ENCODE measurements around the gene COL23A1. TPM values are rescaled to one million over a fixed set of nuclear protein-coding genes. Genes with fewer than 3 reads are reported as not detected.

COL23A1 gene
- total and polyA plus RNA-seq, 2 experiments from 2014 or later, result 4.8 to 8.2 TPM

DNA sequence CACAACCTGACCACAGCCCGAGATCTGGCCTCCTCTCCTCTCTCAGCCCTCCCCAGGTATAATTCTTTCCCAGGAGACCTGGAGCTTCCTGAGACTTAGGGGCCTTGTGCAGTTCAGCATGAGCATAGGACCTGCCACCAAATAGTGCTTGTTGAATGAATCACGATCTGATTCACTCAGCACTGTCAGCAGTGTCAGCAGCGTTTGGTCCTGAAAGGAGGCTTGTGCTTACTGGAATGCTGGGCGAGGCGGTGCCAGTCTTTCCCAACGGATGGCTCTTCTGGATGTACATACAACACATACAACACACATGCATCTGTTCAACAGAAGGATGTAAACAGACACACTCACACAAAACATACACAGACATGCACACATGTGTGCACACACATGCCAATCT lies 173.3 kb downstream of the COL23A1 start:
- H4K20me1 ChIP-seq (replicated peaks; ENCODE audit: insufficient read depth), result no peaks in the 10 kb centered on the region
- no peaks in the 10 kb centered on the region; the same call in 1 of the 2 replicates for H3K79me2 ChIP-seq (replicated peaks; ENCODE audit: insufficient read depth)
- H3K4me2 ChIP-seq, result no peak overlapping the region
- H3K4me1 Mint-ChIP-seq, result peaks cover 51% of the 10 kb centered on the region
- H3K27ac Mint-ChIP-seq, result no peak overlapping the region
- ATAC-seq (no peak), DNase-seq (ENCODE audit: low spot score) (no peak)
- H3K9me3 Mint-ChIP-seq, result no peaks in the 10 kb centered on the region
- H3K36me3 Mint-ChIP-seq (ENCODE audit: low read depth), result no peaks in the 10 kb centered on the region
- no peaks in the 10 kb centered on the region for H3K36me3 ChIP-seq (ENCODE audit: insufficient read depth)
- no peaks in the 10 kb centered on the region for H3F3A ChIP-seq (replicated peaks; ENCODE audit: low read depth)
- no peak overlapping the region for H3K27ac ChIP-seq (ENCODE audit: low read depth)
- no peak overlapping the region for H2AFZ ChIP-seq
- TF ChIP-seq EZH2 (IDR thresholded peaks at IDR 0.05; ENCODE audit: low read depth, unreplicated experiment) (no peak), NANOG (IDR thresholded peaks at IDR 0.05; ENCODE audit: borderline replicate concordance) (no peak), POLR2AphosphoS5 (IDR thresholded peaks at IDR 0.05; ENCODE audit: low read depth) (no peak), STAT1 (IDR thresholded peaks at IDR 0.05; ENCODE audit: unreplicated experiment) (no peak), CREB1 (CRISPR knock-in tag; IDR thresholded peaks at IDR 0.05; ENCODE audit: low read depth) (no peak), EZH2phosphoT487 (IDR thresholded peaks at IDR 0.05; ENCODE audit: unreplicated experiment) (no peak), ZNF114 (CRISPR knock-in tag; IDR thresholded peaks at IDR 0.05) (no peak), JUNB (IDR thresholded peaks at IDR 0.05; ENCODE audit: unreplicated experiment) (no peak), ZNF331 (CRISPR knock-in tag; IDR thresholded peaks at IDR 0.05; ENCODE audit: low read depth) (no peak)
- TF ChIP-seq, protein P1, sequence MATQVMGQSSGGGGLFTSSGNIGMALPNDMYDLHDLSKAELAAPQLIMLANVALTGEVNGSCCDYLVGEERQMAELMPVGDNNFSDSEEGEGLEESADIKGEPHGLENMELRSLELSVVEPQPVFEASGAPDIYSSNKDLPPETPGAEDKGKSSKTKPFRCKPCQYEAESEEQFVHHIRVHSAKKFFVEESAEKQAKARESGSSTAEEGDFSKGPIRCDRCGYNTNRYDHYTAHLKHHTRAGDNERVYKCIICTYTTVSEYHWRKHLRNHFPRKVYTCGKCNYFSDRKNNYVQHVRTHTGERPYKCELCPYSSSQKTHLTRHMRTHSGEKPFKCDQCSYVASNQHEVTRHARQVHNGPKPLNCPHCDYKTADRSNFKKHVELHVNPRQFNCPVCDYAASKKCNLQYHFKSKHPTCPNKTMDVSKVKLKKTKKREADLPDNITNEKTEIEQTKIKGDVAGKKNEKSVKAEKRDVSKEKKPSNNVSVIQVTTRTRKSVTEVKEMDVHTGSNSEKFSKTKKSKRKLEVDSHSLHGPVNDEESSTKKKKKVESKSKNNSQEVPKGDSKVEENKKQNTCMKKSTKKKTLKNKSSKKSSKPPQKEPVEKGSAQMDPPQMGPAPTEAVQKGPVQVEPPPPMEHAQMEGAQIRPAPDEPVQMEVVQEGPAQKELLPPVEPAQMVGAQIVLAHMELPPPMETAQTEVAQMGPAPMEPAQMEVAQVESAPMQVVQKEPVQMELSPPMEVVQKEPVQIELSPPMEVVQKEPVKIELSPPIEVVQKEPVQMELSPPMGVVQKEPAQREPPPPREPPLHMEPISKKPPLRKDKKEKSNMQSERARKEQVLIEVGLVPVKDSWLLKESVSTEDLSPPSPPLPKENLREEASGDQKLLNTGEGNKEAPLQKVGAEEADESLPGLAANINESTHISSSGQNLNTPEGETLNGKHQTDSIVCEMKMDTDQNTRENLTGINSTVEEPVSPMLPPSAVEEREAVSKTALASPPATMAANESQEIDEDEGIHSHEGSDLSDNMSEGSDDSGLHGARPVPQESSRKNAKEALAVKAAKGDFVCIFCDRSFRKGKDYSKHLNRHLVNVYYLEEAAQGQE (IDR thresholded peaks at IDR 0.05; ENCODE audit: unreplicated experiment), result no peak
- TF ChIP-seq, protein P2, sequence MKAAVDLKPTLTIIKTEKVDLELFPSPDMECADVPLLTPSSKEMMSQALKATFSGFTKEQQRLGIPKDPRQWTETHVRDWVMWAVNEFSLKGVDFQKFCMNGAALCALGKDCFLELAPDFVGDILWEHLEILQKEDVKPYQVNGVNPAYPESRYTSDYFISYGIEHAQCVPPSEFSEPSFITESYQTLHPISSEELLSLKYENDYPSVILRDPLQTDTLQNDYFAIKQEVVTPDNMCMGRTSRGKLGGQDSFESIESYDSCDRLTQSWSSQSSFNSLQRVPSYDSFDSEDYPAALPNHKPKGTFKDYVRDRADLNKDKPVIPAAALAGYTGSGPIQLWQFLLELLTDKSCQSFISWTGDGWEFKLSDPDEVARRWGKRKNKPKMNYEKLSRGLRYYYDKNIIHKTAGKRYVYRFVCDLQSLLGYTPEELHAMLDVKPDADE (IDR thresholded peaks at IDR 0.05), result no peak
- TF ChIP-seq, protein P3, sequence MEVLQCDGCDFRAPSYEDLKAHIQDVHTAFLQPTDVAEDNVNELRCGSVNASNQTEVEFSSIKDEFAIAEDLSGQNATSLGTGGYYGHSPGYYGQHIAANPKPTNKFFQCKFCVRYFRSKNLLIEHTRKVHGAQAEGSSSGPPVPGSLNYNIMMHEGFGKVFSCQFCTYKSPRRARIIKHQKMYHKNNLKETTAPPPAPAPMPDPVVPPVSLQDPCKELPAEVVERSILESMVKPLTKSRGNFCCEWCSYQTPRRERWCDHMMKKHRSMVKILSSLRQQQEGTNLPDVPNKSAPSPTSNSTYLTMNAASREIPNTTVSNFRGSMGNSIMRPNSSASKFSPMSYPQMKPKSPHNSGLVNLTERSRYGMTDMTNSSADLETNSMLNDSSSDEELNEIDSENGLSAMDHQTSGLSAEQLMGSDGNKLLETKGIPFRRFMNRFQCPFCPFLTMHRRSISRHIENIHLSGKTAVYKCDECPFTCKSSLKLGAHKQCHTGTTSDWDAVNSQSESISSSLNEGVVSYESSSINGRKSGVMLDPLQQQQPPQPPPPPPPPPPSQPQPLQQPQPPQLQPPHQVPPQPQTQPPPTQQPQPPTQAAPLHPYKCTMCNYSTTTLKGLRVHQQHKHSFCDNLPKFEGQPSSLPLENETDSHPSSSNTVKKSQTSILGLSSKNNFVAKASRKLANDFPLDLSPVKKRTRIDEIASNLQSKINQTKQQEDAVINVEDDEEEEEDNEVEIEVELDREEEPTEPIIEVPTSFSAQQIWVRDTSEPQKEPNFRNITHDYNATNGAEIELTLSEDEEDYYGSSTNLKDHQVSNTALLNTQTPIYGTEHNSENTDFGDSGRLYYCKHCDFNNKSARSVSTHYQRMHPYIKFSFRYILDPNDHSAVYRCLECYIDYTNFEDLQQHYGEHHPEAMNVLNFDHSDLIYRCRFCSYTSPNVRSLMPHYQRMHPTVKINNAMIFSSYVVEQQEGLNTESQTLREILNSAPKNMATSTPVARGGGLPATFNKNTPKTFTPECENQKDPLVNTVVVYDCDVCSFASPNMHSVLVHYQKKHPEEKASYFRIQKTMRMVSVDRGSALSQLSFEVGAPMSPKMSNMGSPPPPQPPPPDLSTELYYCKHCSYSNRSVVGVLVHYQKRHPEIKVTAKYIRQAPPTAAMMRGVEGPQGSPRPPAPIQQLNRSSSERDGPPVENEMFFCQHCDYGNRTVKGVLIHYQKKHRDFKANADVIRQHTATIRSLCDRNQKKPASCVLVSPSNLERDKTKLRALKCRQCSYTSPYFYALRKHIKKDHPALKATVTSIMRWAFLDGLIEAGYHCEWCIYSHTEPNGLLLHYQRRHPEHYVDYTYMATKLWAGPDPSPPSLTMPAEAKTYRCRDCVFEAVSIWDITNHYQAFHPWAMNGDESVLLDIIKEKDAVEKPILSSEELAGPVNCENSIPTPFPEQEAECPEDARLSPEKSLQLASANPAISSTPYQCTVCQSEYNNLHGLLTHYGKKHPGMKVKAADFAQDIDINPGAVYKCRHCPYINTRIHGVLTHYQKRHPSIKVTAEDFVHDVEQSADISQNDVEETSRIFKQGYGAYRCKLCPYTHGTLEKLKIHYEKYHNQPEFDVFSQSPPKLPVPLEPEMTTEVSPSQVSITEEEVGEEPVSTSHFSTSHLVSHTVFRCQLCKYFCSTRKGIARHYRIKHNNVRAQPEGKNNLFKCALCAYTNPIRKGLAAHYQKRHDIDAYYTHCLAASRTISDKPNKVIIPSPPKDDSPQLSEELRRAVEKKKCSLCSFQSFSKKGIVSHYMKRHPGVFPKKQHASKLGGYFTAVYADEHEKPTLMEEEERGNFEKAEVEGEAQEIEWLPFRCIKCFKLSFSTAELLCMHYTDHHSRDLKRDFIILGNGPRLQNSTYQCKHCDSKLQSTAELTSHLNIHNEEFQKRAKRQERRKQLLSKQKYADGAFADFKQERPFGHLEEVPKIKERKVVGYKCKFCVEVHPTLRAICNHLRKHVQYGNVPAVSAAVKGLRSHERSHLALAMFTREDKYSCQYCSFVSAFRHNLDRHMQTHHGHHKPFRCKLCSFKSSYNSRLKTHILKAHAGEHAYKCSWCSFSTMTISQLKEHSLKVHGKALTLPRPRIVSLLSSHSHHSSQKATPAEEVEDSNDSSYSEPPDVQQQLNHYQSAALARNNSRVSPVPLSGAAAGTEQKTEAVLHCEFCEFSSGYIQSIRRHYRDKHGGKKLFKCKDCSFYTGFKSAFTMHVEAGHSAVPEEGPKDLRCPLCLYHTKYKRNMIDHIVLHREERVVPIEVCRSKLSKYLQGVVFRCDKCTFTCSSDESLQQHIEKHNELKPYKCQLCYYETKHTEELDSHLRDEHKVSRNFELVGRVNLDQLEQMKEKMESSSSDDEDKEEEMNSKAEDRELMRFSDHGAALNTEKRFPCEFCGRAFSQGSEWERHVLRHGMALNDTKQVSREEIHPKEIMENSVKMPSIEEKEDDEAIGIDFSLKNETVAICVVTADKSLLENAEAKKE (CRISPR knock-in tag; IDR thresholded peaks at IDR 0.05), result no peak
- TF ChIP-seq, protein P4, sequence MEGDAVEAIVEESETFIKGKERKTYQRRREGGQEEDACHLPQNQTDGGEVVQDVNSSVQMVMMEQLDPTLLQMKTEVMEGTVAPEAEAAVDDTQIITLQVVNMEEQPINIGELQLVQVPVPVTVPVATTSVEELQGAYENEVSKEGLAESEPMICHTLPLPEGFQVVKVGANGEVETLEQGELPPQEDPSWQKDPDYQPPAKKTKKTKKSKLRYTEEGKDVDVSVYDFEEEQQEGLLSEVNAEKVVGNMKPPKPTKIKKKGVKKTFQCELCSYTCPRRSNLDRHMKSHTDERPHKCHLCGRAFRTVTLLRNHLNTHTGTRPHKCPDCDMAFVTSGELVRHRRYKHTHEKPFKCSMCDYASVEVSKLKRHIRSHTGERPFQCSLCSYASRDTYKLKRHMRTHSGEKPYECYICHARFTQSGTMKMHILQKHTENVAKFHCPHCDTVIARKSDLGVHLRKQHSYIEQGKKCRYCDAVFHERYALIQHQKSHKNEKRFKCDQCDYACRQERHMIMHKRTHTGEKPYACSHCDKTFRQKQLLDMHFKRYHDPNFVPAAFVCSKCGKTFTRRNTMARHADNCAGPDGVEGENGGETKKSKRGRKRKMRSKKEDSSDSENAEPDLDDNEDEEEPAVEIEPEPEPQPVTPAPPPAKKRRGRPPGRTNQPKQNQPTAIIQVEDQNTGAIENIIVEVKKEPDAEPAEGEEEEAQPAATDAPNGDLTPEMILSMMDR (conservative IDR thresholded peaks at IDR 0.05; ENCODE audit: low read depth in 2 of 2), result no peak
- H3K27me3 ChIP-seq (ENCODE audit: insufficient read depth), result no peaks in the 10 kb centered on the region
- peaks cover 27% of the 10 kb centered on the region for H3K4me1 ChIP-seq (ENCODE audit: insufficient read depth)
- H3K4me3 Mint-ChIP-seq, result no peak overlapping the region
- H3K27me3 Mint-ChIP-seq (ENCODE audit: insufficient read depth, low read depth, poor library complexity), result peaks cover 13% of the 10 kb centered on the region
- no peaks in the 10 kb centered on the region for H3K9me2 ChIP-seq (ENCODE audit: insufficient read depth)
- H3K4me3 ChIP-seq, result no peak overlapping the region

Data from GM23338 (cell line).